GM13976 (cell line): ENCODE measurements around the gene NANS.
"Not testable (repeated sequence)": the region's sequence is repeated elsewhere in the genome, so short reads cannot be mapped to it uniquely, and the experiment has no call there.

Experiments
- DNase-seq: peaks from one replicate; pipeline ENCODE4 v3.0.0; 2012; ENCODE audit warnings: low spot score
- CTCF ChIP-seq: IDR thresholded peaks from 2 replicates; pipeline ENCODE4 v1.5.1; 2012; ENCODE audit warnings: borderline replicate concordance, mild to moderate bottlenecking; ENCODE audit not compliant: insufficient read depth; ENCODE audit errors: extremely low read depth, missing control alignments, control extremely low read depth
- in situ Hi-C: fragments of 300-500 bp; cut with MboI; formaldehyde crosslinking; loops from one replicate; pipeline ENCODE4 v1.12.0; 2022; ENCODE audit warnings: low sequenced_read_pairs, mixed read lengths, inconsistent platforms; ENCODE audit not compliant: unreplicated experiment

NANS gene

GRCh38 chr9:98104445-98104881 is 47.9 kb downstream of the NANS start:
- in situ Hi-C loops: no loop called here
- peak; percentile 50 for DNase-seq
- TF ChIP-seq CTCF: no peak

GRCh38 chr9:98105006-98105405 is 48.5 kb downstream of the NANS start:
- in situ Hi-C loops: no loop called here
- TF ChIP-seq CTCF: no peak
- no peak for DNase-seq

GRCh38 chr9:98107926-98108325 is 51.4 kb downstream of the NANS start:
- no peak for TF ChIP-seq CTCF
- DNase-seq: no peak
- in situ Hi-C loops: no loop called here

GRCh38 chr9:98108531-98109031 is 52.0 kb downstream of the NANS start:
- in situ Hi-C loops: no loop called here
- no peak for DNase-seq

GRCh38 chr9:98109052-98109451 is 52.5 kb downstream of the NANS start:
- in situ Hi-C loops: no loop called here
- DNase-seq: no peak
- no peak for TF ChIP-seq CTCF

More at GRCh38 chr9:98108531-98109031, 52.0 kb downstream of the NANS start:
- no peak for TF ChIP-seq CTCF

GRCh38 chr9:98117097-98117496 is 60.6 kb downstream of the NANS start:
- in situ Hi-C loops, DNase-seq: not testable (repeated sequence)

- in situ Hi-C loops: no loop called here
- peak; percentile 62 for TF ChIP-seq CTCF
- DNase-seq: peak; percentile 77
Measured at GRCh38 chr9:98117984-98118639, 61.6 kb downstream of the NANS start.
